Mesenchymal stem cell (in vitro differentiated cells and primary cell): ENCODE data around the gene KCNC3.
"Not testable (repeated sequence)": the region's sequence is repeated elsewhere in the genome, so short reads cannot be mapped to it uniquely, and the experiment has no call there.

ENCODE experiments used
- DNase-seq: peaks from one replicate; pipeline ENCODE4 v3.0.0-alpha.2; 2013
- H2AFZ ChIP-seq: one replicate; pipeline ENCODE4 v1.6.1; 2013; ENCODE audit warnings: low read depth, mild to moderate bottlenecking, control low read depth, inconsistent platforms, low read length, moderate library complexity
- H2AK5ac ChIP-seq: 2 replicates; pipeline ENCODE4 v1.6.1; 2013; ENCODE audit warnings: low read length, moderate library complexity, mild to moderate bottlenecking, inconsistent platforms; ENCODE audit not compliant: severe bottlenecking
- H2BK120ac ChIP-seq: one replicate; pipeline ENCODE4 v1.6.1; 2013; ENCODE audit warnings: low read depth, mild to moderate bottlenecking, inconsistent platforms, low read length, moderate library complexity
- H2BK12ac ChIP-seq, 2 experiments: one replicate each; pipeline ENCODE4 v1.6.1; 2013; ENCODE audit warnings: inconsistent platforms in 2 of 2, low read length in 2 of 2, mild to moderate bottlenecking in 2 of 2, moderate library complexity in 2 of 2, control low read depth in 1 of 2
- H2BK15ac ChIP-seq: one replicate; pipeline ENCODE4 v1.6.1; 2013; ENCODE audit warnings: mild to moderate bottlenecking, low read depth, inconsistent platforms; ENCODE audit not compliant: poor library complexity, severe bottlenecking
- H2BK5ac ChIP-seq: 2 replicates; pipeline ENCODE4 v1.6.1; 2013; ENCODE audit warnings: low read depth, mild to moderate bottlenecking, low read length, control low read depth, inconsistent platforms; ENCODE audit not compliant: poor library complexity, severe bottlenecking
- H3K14ac ChIP-seq, 2 experiments: one replicate each; pipeline ENCODE4 v1.6.1; 2013; ENCODE audit warnings: inconsistent platforms in 2 of 2, low read length in 2 of 2, control low read depth in 1 of 2, mild to moderate bottlenecking in 1 of 2, moderate library complexity in 1 of 2
- H3K18ac ChIP-seq, 2 experiments: one replicate each; pipeline ENCODE4 v1.6.1; 2013; ENCODE audit warnings: inconsistent platforms in 2 of 2, low read length in 2 of 2, control low read depth in 1 of 2, low read depth in 1 of 2, mild to moderate bottlenecking in 1 of 2
- H3K23ac ChIP-seq, 2 experiments: one replicate each; pipeline ENCODE4 v1.6.1; 2013; ENCODE audit warnings: inconsistent platforms in 2 of 2, low read length in 2 of 2, mild to moderate bottlenecking in 2 of 2, moderate library complexity in 2 of 2, control low read depth in 1 of 2
- H3K27ac ChIP-seq: 2 replicates; pipeline ENCODE4 v1.5.1; 2013; ENCODE audit warnings: mild to moderate bottlenecking, moderate library complexity, low read length, control low read depth, inconsistent platforms; ENCODE audit not compliant: poor library complexity, severe bottlenecking
- H3K27me3 ChIP-seq, 2 experiments: 2 replicates each; pipeline versions ENCODE4 v1.6.1 to v1.7.0; 2013; ENCODE audit warnings: low read length in 2 of 2, mild to moderate bottlenecking in 2 of 2, moderate library complexity in 2 of 2, control low read depth in 1 of 2, inconsistent platforms in 1 of 2; ENCODE audit not compliant: control insufficient read depth in 1 of 2, insufficient read depth in 1 of 2
- H3K36me3 ChIP-seq, 2 experiments: 2 replicates each; pipeline versions ENCODE4 v1.6.1 to v1.7.0; 2013; ENCODE audit warnings: low read length in 2 of 2, control low read depth in 1 of 2, inconsistent platforms in 1 of 2, low read depth in 1 of 2, mild to moderate bottlenecking in 1 of 2; ENCODE audit not compliant: insufficient read depth in 2 of 2, control insufficient read depth in 1 of 2
- H3K4ac ChIP-seq, 2 experiments: one replicate each; pipeline ENCODE4 v1.6.1; 2013; ENCODE audit warnings: inconsistent platforms in 2 of 2, low read length in 2 of 2, mild to moderate bottlenecking in 2 of 2, moderate library complexity in 2 of 2, control low read depth in 1 of 2, low read depth in 1 of 2
- H3K4me1 ChIP-seq: 2 replicates; pipeline ENCODE4 v1.6.1; 2013; ENCODE audit warnings: low read depth, low read length, control low read depth; ENCODE audit not compliant: control insufficient read depth, insufficient read depth
- H3K4me2 ChIP-seq: 2 replicates; pipeline ENCODE4 v1.6.1; 2013; ENCODE audit warnings: low read length, mild to moderate bottlenecking, inconsistent platforms; ENCODE audit not compliant: poor library complexity, severe bottlenecking
- H3K4me3 ChIP-seq, 2 experiments: 2 replicates each; pipeline versions ENCODE4 v1.5.1 to v1.7.0; 2013; ENCODE audit warnings: low read length in 2 of 2, mild to moderate bottlenecking in 2 of 2, control low read depth in 1 of 2, low read depth in 1 of 2; ENCODE audit not compliant: insufficient read depth in 1 of 2
- H3K79me1 ChIP-seq: replicated peaks from 2 replicates; pipeline ENCODE4 v1.6.1; 2013; ENCODE audit warnings: mild to moderate bottlenecking, control low read depth, low read length, inconsistent platforms; ENCODE audit not compliant: poor library complexity, severe bottlenecking
- H3K9ac ChIP-seq: 2 replicates; pipeline ENCODE4 v1.7.0; 2013; ENCODE audit warnings: mild to moderate bottlenecking, low read length, moderate library complexity
- H3K9me3 ChIP-seq: 2 replicates; pipeline ENCODE4 v1.7.0; 2013; ENCODE audit warnings: mild to moderate bottlenecking, low read length; ENCODE audit not compliant: control insufficient read depth
- H4K8ac ChIP-seq: one replicate; pipeline ENCODE4 v1.6.1; 2013; ENCODE audit warnings: inconsistent platforms, mild to moderate bottlenecking, low read length, moderate library complexity
- H4K91ac ChIP-seq: one replicate; pipeline ENCODE4 v1.6.1; 2013; ENCODE audit warnings: mild to moderate bottlenecking, low read length, inconsistent platforms
- WGBS: methylation state at CpG from one replicate; pipeline ENCODE4 v1.1.7; 2013; ENCODE audit warnings: mixed read lengths; 5-methylcytosine and 5-hydroxymethylcytosine counted together

KCNC3 gene

GRCh38 chr19:50330365-50331078, 1.3 kb upstream of the KCNC3 start:
- WGBS: 4% methylated on average over 41 of the region's 48 CpGs
- no peak overlapping the region for H3K23ac ChIP-seq
- H3K9ac ChIP-seq: no peak overlapping the region

GRCh38 chr19:50329926-50330294, 733 bp upstream of the KCNC3 start:
- H3K9ac ChIP-seq, H2BK12ac ChIP-seq, H4K8ac ChIP-seq, H2AK5ac ChIP-seq, H4K91ac ChIP-seq, H2AFZ ChIP-seq, H3K4ac ChIP-seq, H3K79me1 ChIP-seq, DNase-seq, H3K4me2 ChIP-seq, H3K23ac ChIP-seq, H3K27ac ChIP-seq, H2BK5ac ChIP-seq, H3K18ac ChIP-seq, H3K14ac ChIP-seq, H2BK15ac ChIP-seq, H3K4me1 ChIP-seq, H3K9me3 ChIP-seq, H2BK120ac ChIP-seq, H3K36me3 ChIP-seq: not testable (repeated sequence)
- WGBS: 21% methylated on average over 15 of the region's 18 CpGs
- H3K27me3 ChIP-seq: peaks cover 51 to 68% of the 10 kb centered on the region in 2 experiments
- H3K4me3 ChIP-seq: peak overlapping the region in 1 of 2 experiments; percentile 55

More at GRCh38 chr19:50330365-50331078, 1.3 kb upstream of the KCNC3 start:
- H3K4me3 ChIP-seq: no peak overlapping the region
- DNase-seq: no peak
- H2BK5ac ChIP-seq: no peak overlapping the region
- no peak overlapping the region for H2BK12ac ChIP-seq
- H2BK120ac ChIP-seq: no peak overlapping the region
- H3K14ac ChIP-seq: no peak overlapping the region
- no peak overlapping the region for H2AFZ ChIP-seq
- no peaks in the 10 kb centered on the region for H3K9me3 ChIP-seq
- H3K27ac ChIP-seq: no peak overlapping the region
- no peak overlapping the region for H3K4ac ChIP-seq
- no peak overlapping the region for H3K18ac ChIP-seq
- H3K79me1 ChIP-seq: no peaks in the 10 kb centered on the region
- no peak overlapping the region for H2AK5ac ChIP-seq
- H3K4me1 ChIP-seq: peaks cover 4% of the 10 kb centered on the region
- no peak overlapping the region for H4K8ac ChIP-seq
- H3K27me3 ChIP-seq: peaks cover 51 to 63% of the 10 kb centered on the region in 2 experiments
- no peaks in the 10 kb centered on the region for H3K36me3 ChIP-seq
- H3K4me2 ChIP-seq: no peak overlapping the region
- no peak overlapping the region for H4K91ac ChIP-seq
- H2BK15ac ChIP-seq: no peak overlapping the region

- Histone ChIP-seq H3K14ac (no peak overlapping the region), H2BK5ac (no peak overlapping the region), H3K4me2 (no peak overlapping the region), H4K8ac (no peak overlapping the region), H3K4me1 (peaks cover 4% of the 10 kb centered on the region), H3K4ac (no peak overlapping the region), H3K4me3 (no peak overlapping the region), H4K91ac (no peak overlapping the region), H3K23ac (no peak overlapping the region), H3K27me3 (peaks cover 51 to 70% of the 10 kb centered on the region in 2 experiments), H3K9ac (no peak overlapping the region), H3K18ac (no peak overlapping the region), H2AK5ac (no peak overlapping the region), H3K9me3 (no peaks in the 10 kb centered on the region), H2BK120ac (no peak overlapping the region), H3K36me3 (no peaks in the 10 kb centered on the region), H2BK15ac (no peak overlapping the region), H3K79me1 (no peaks in the 10 kb centered on the region), H3K27ac (no peak overlapping the region), H2AFZ (no peak overlapping the region), H2BK12ac (no peak overlapping the region)
- WGBS: 6% methylated on average over 15 of the region's 40 CpGs
- DNase-seq: no peak
These were observed 368 bp downstream of the KCNC3 start for GRCh38 chr19:50328873-50329145.

GRCh38 chr19:50328224-50328872, 829 bp downstream of the KCNC3 start:
- no peak overlapping the region for H3K23ac ChIP-seq
- H3K4ac ChIP-seq: no peak overlapping the region
- H3K4me1 ChIP-seq: peaks cover 4% of the 10 kb centered on the region
- no peak overlapping the region for H3K4me2 ChIP-seq
- no peak for DNase-seq
- H2BK5ac ChIP-seq: no peak overlapping the region
- H3K27me3 ChIP-seq: peaks cover 51 to 69% of the 10 kb centered on the region in 2 experiments
- no peak overlapping the region for H3K14ac ChIP-seq
- H2AK5ac ChIP-seq: no peak overlapping the region
- H3K36me3 ChIP-seq: no peaks in the 10 kb centered on the region
- no peak overlapping the region for H2BK120ac ChIP-seq
- no peak overlapping the region for H3K4me3 ChIP-seq
- H3K9ac ChIP-seq: no peak overlapping the region
- no peak overlapping the region for H3K18ac ChIP-seq
- no peaks in the 10 kb centered on the region for H3K79me1 ChIP-seq
- no peak overlapping the region for H2BK15ac ChIP-seq
- H3K9me3 ChIP-seq: no peaks in the 10 kb centered on the region
- 2% methylated on average over 62 of the region's 104 CpGs for WGBS
- H2BK12ac ChIP-seq: no peak overlapping the region
- H2AFZ ChIP-seq: no peak overlapping the region
- H3K27ac ChIP-seq: no peak overlapping the region
- H4K8ac ChIP-seq: no peak overlapping the region
- H4K91ac ChIP-seq: no peak overlapping the region
